WTC11 (cell line): ENCODE results near the gene TLCD1.

Experiments
- ARID4B ChIP-seq: sonication (generic); formaldehyde crosslinking; IDR thresholded peaks from 2 replicates; pipeline ENCODE4 v1.8.0; 2023; ENCODE audit warnings: missing genetic modification reagents, mild to moderate bottlenecking, borderline replicate concordance
- CTCF ChIP-seq: fragments of 200-600 bp; IDR thresholded peaks from 2 replicates; pipeline ENCODE4 v1.8.0; 2022; ENCODE audit warnings: antibody characterized with exemption
- HMGXB4 ChIP-seq: sonication (generic); formaldehyde crosslinking; IDR thresholded peaks from 2 replicates; pipeline ENCODE4 v1.8.1; 2023; ENCODE audit warnings: mild to moderate bottlenecking, moderate library complexity, missing genetic modification reagents
- JUN ChIP-seq: sonication (generic); formaldehyde crosslinking; IDR thresholded peaks from 2 replicates; pipeline ENCODE4 v1.8.0; 2023; ENCODE audit warnings: mild to moderate bottlenecking, missing genetic modification reagents
- NR2C2 ChIP-seq: sonication (generic); formaldehyde crosslinking; IDR thresholded peaks from 2 replicates; pipeline ENCODE4 v1.8.0; 2022; ENCODE audit warnings: mild to moderate bottlenecking, missing genetic modification reagents
- TCF7 ChIP-seq: sonication (generic); formaldehyde crosslinking; IDR thresholded peaks from 2 replicates; pipeline ENCODE4 v1.8.0; 2022; ENCODE audit warnings: mild to moderate bottlenecking, low read depth, missing genetic modification reagents, moderate library complexity
- ZNF671 ChIP-seq: fragments of 250-450 bp; sonication (Bioruptor Pico); IDR thresholded peaks from 2 replicates; pipeline ENCODE4 v1.8.0; 2021; ENCODE audit warnings: mild to moderate bottlenecking

- TF ChIP-seq CTCF (peak; percentile 92), TCF7 (CRISPR knock-in tag) (no peak), JUN (CRISPR knock-in tag) (no peak), HMGXB4 (CRISPR knock-in tag) (no peak), ARID4B (CRISPR knock-in tag) (no peak), NR2C2 (CRISPR knock-in tag) (no peak), ZNF671 (CRISPR knock-in tag) (no peak)
These were observed 37.8 kb upstream of the TLCD1 start for GRCh38 chr17:28763804-28764266.
